Vagina (tissue), 2 donors: Measurements from ENCODE around the gene HOXC10.

Experiments
- CTCF ChIP-seq, 3 experiments: fragments of 450-650 bp in 2 of 3; fragments of 200-600 bp in 1 of 3; sonication (generic) in 1 of 3; IDR thresholded peaks; one replicate each; pipeline ENCODE4 v1.5.1; 2017 to 2019; ENCODE audit warnings: antibody characterized with exemption in 3 of 3, mild to moderate bottlenecking in 2 of 3, moderate library complexity in 2 of 3
- POLR2A ChIP-seq, 2 donors: fragments of 450-650 bp; IDR thresholded peaks; one replicate each; pipeline ENCODE4 v1.6.1; 2017; ENCODE audit warnings: antibody characterized with exemption in 2 of 2, mild to moderate bottlenecking in 2 of 2, moderate library complexity in 2 of 2
- POLR2AphosphoS5 ChIP-seq, 2 donors: sonication (generic); formaldehyde crosslinking; IDR thresholded peaks; one replicate each; pipeline ENCODE4 v1.9.0; 2017; ENCODE audit warnings: antibody characterized with exemption in 2 of 2, mild to moderate bottlenecking in 2 of 2, low read depth in 1 of 2; ENCODE audit not compliant: insufficient read depth in 1 of 2

GRCh38 chr12:53941187-53941586 lies 43.8 kb upstream of the HOXC10 start:
- TF ChIP-seq POLR2AphosphoS5 (IDR thresholded peaks at IDR 0.05; ENCODE audit: insufficient read depth in 1 of 2, low read depth in 1 of 2) (no peak), CTCF (IDR thresholded peaks at IDR 0.05) (no peak), POLR2A (IDR thresholded peaks at IDR 0.05) (no peak)
